CD4-positive, alpha-beta T cell treated with Interleukin-15 for 1 hour (primary cell): ENCODE results near the gene PNPLA3.

Experiments
- DNase-seq: peaks from one replicate; pipeline ENCODE4 v3.0.0-alpha.2; 2020

Gene PNPLA3

DNA sequence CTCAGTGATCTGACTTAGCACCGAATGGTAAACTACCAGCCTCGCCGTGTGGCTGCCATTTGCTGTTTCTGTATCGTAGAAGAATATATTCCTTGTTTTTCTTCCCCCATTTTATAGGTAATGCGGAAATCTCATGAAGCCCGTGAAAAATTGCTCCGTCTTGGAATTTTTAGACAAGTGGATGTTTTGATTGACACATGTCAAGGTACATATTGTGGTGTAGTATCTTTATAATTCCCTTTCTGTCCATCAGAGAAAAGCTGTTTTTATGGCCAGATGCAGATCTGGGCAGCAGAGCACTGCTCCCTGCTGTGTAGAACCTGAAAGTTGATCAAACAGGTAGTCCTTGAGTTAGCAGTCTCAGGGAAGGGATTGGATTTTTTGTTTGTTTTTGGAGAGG is 45.0 kb downstream of the PNPLA3 start:
- no peak for DNase-seq

DNA sequence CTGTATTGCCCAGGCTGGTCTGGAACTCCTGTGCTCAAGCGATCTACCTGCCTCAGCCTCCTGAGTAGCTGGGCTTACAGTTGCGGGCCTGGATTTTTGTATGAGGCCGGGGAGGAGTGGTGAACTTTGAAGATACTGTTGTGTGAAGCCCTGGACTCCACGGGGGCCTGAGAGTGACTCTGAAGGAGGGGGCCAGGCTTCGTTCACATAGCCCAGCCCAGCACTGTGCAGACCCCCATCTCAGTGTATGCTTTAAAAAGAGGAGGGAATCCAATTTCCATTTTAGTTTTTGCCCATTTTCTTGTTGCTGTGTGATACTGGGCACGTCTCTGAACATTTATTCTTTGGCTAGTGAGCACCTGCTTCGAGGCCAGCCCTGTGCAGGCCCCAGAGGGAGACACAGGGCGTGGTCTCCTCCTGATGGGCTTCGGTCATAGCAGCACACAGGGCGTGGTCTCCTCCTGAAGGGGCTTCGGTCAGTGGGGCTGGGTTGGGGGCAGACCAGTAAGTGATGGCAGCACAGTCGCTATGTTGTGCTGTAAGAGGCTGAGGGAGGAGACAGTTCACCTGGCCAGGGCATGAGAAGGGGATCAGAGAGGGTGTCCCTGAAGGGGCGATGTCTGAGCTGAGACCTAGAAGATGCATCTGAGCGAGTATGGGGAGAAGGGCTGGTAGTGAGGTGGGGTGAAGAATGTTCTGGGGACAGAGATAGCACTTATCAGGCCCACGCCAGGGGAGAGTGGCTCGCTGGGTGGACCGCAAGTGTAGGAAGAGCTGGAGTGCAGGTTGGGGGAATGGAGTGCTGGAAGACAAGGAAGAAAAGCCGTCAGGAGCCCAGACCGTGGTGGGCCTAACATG is 45.6 kb downstream of the PNPLA3 start:
- DNase-seq = no peak

- DNase-seq = no peak
Observed at GRCh38 chr22:43969989-43970755, 46.6 kb downstream of the PNPLA3 start.

- DNase-seq = no peak
Observed at GRCh38 chr22:43971112-43971511, 47.5 kb downstream of the PNPLA3 start.

GRCh38 chr22:43972931-43973462 is 49.4 kb downstream of the PNPLA3 start:
- no peak for DNase-seq

GRCh38 chr22:43974028-43974545 is 50.5 kb downstream of the PNPLA3 start:
- no peak for DNase-seq

GRCh38 chr22:43975041-43975440 is 51.4 kb downstream of the PNPLA3 start:
- no peak for DNase-seq

- DNase-seq = no peak
Observed at GRCh38 chr22:43976861-43977795, 53.5 kb downstream of the PNPLA3 start.

DNA sequence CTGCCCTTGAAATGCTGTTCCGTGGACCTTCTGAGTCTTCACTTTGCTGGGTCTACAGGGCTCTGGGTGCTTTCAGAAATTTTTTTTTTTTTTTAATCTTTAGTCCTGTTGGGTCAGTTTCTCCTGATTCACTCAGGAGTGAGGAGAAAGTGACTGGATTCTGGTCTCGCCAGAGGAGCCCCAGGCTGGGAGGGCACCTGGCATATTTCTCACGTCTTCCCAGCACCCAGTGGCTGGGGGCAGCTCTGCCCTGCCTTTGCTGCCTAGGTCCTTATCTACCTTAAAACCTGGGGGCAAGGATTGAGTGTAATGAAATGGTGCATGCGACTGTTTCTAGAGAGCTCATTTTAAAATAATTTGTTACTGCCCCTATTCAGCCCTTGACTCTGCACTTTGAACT is 55.0 kb downstream of the PNPLA3 start:
- no peak for DNase-seq

DNA sequence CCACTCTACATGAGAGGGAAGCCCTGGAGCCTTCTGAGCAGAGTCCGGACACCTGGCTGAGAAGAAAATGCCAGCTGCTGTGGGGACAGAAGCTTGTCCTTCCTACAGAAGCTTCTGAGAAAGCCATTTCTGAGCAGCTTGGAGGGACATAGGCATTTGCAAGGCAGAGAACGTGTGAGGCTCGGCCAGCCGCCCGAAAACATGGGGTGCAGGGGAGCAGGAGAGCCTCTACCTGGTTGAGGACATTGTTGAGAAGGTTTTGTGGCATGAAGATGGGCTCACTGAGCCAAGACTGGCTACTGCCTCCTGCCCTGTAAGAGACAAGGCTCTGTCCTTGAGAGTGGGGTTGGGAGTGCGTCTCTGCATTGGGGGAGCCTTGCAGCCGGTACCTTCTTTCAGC is 57.0 kb downstream of the PNPLA3 start:
- no peak for DNase-seq

DNA sequence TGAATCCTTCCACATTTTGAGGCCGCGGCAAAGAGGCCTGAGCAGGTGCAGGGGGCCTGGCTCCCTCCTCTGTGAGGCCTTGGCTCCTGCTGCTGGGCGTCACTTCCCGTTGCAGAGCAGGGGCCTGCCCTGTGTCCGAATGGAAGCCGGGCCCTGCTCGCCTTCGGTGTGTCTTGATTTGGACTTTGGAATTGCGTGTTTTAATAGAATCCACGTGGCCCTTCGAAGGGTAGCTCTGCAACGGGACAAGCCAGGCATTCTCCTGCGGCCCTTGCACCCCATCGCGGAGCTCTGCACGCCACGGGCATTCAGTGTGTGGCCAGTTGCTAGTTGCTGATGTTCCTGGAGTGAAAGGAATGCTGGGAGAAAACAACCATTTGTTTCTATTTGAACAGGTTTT is 57.4 kb downstream of the PNPLA3 start:
- no peak for DNase-seq

DNA sequence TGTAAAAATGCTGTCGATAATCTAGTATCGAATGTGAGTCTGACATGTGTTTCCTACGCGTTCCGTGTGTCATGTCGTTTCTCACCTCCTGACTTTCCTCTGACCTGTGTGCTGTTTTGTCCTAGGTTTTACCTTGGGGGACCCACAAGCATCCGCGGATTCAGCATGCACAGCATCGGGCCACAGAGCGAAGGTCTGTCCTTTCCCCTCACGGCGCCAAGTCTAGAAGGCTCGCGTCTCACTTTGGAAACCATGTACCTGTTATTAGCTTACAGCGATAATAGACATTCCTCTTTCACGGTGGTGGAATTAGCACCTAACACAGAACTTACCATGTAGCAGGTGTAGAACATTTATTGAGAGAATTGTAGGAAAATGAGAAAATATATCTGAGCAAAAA is 60.2 kb downstream of the PNPLA3 start:
- no peak for DNase-seq

DNA sequence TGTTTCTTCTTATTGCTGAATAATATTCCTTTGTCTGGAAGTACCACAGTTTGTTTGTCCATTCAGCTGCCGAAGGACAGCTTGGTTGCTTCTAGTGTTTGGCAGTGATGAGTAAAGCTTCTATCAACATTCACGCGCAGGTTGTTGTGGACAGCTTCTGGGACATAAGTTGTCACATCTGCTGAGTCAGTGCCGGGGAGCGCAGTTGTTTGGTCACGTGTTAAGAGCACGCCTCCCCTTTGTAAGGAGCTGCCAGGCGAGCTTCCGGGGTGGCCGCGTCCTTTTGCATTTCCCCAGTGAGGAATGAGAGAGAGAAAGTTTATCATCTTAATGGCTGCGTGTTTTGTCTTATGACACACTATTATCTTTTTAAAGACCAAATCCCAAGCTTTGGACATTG is 61.9 kb downstream of the PNPLA3 start:
- DNase-seq = no peak

GRCh38 chr22:43988116-43988820 is 64.7 kb downstream of the PNPLA3 start:
- DNase-seq = no peak

GRCh38 chr22:43988960-43989359 is 65.4 kb downstream of the PNPLA3 start:
- DNase-seq = no peak

- DNase-seq = no peak
Observed at GRCh38 chr22:43990044-43990443, 66.4 kb downstream of the PNPLA3 start.

- no peak for DNase-seq
Observed at GRCh38 chr22:43991316-43992020, 67.9 kb downstream of the PNPLA3 start.

- no peak for DNase-seq
Observed at GRCh38 chr22:43992331-43992821, 68.8 kb downstream of the PNPLA3 start.

GRCh38 chr22:43993072-43993760 is 69.6 kb downstream of the PNPLA3 start:
- peak; percentile 63 for DNase-seq

DNA sequence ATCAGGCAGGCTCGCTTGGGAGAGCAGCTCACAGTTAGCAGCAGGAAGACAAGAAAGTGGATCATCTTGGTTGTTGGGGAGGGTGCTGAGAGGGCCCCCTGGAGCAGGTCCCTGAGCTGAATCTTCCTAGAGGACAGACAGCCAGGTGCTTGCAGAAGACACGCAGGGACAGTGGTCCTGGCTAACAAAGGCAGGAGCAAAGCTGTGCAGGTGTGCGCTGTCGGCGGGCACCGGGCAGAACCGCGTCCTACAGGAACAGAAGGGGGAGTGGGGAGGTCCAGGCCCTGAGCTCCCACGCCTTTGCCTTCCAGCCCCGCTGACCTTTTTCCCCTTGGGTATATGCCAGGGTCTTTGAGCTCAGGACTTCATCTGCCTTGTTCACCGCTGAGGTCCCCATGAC is 70.4 kb downstream of the PNPLA3 start:
- DNase-seq = no peak
